ENCODE data around the gene ZCRB1.
"Not testable (repeated sequence)": the region's sequence is repeated elsewhere in the genome, so short reads cannot be mapped to it uniquely, and the experiment has no call there.

Gene ZCRB1

GRCh38 chr12:42346403-42347002 lies 20.6 kb upstream of the ZCRB1 start:
- Histone ChIP-seq H2AFZ (ENCODE audit: low read depth, low read length) (no peak overlapping the region), H3K36me3 (ENCODE audit: insufficient read depth, low read length) (peaks cover 21% of the 10 kb centered on the region), H3K4me1 (ENCODE audit: insufficient read depth, low read length) (no peaks in the 10 kb centered on the region), H3K9me3 (ENCODE audit: low read length) (no peaks in the 10 kb centered on the region), H3K4me3 (ENCODE audit: low read length) (no peak overlapping the region), H3K27me3 (ENCODE audit: insufficient read depth, low read length) (no peaks in the 10 kb centered on the region)

GRCh38 chr12:42343721-42344120 lies 17.8 kb upstream of the ZCRB1 start:
- no peaks in the 10 kb centered on the region for H3K4me1 ChIP-seq (ENCODE audit: insufficient read depth, low read length)
- H3K27me3 ChIP-seq (ENCODE audit: insufficient read depth, low read length) = no peaks in the 10 kb centered on the region
- peaks cover 31% of the 10 kb centered on the region for H3K36me3 ChIP-seq (ENCODE audit: insufficient read depth, low read length)
- H3K4me3 ChIP-seq (ENCODE audit: low read length) = no peak overlapping the region
- H3K9me3 ChIP-seq (ENCODE audit: low read length) = no peaks in the 10 kb centered on the region
- no peak overlapping the region for H2AFZ ChIP-seq (ENCODE audit: low read depth, low read length)

GRCh38 chr12:42342028-42342427 lies 16.1 kb upstream of the ZCRB1 start:
- no peaks in the 10 kb centered on the region for H3K9me3 ChIP-seq (ENCODE audit: low read length)
- peaks cover 37% of the 10 kb centered on the region for H3K36me3 ChIP-seq (ENCODE audit: insufficient read depth, low read length)
- H3K4me3 ChIP-seq (ENCODE audit: low read length) = no peak overlapping the region
- H2AFZ ChIP-seq (ENCODE audit: low read depth, low read length) = no peak overlapping the region
- H3K4me1 ChIP-seq (ENCODE audit: insufficient read depth, low read length) = no peaks in the 10 kb centered on the region
- no peaks in the 10 kb centered on the region for H3K27me3 ChIP-seq (ENCODE audit: insufficient read depth, low read length)

GRCh38 chr12:42338280-42338679 lies 12.4 kb upstream of the ZCRB1 start:
- H3K9me3 ChIP-seq (ENCODE audit: low read length) = no peaks in the 10 kb centered on the region
- peaks cover 32% of the 10 kb centered on the region for H3K36me3 ChIP-seq (ENCODE audit: insufficient read depth, low read length)
- H3K27me3 ChIP-seq (ENCODE audit: insufficient read depth, low read length) = no peaks in the 10 kb centered on the region
- H2AFZ ChIP-seq (ENCODE audit: low read depth, low read length) = no peak overlapping the region
- no peak overlapping the region for H3K4me3 ChIP-seq (ENCODE audit: low read length)
- no peaks in the 10 kb centered on the region for H3K4me1 ChIP-seq (ENCODE audit: insufficient read depth, low read length)

GRCh38 chr12:42336286-42336685 lies 10.4 kb upstream of the ZCRB1 start:
- H3K4me3 ChIP-seq (ENCODE audit: low read length) = no peak overlapping the region
- no peak overlapping the region for H2AFZ ChIP-seq (ENCODE audit: low read depth, low read length)

GRCh38 chr12:42332301-42333285 lies 6.7 kb upstream of the ZCRB1 start:
- H3K27me3 ChIP-seq (ENCODE audit: insufficient read depth, low read length) = no peaks in the 10 kb centered on the region
- peaks cover 10% of the 10 kb centered on the region for H3K36me3 ChIP-seq (ENCODE audit: insufficient read depth, low read length)
- H3K9me3 ChIP-seq (ENCODE audit: low read length) = no peaks in the 10 kb centered on the region
- no peak overlapping the region for H2AFZ ChIP-seq (ENCODE audit: low read depth, low read length)
- no peak overlapping the region for H3K4me3 ChIP-seq (ENCODE audit: low read length)
- H3K4me1 ChIP-seq (ENCODE audit: insufficient read depth, low read length) = peaks cover 5% of the 10 kb centered on the region

More at GRCh38 chr12:42336286-42336685, 10.4 kb upstream of the ZCRB1 start:
- Histone ChIP-seq H3K27me3 (ENCODE audit: insufficient read depth, low read length) (no peaks in the 10 kb centered on the region), H3K9me3 (ENCODE audit: low read length) (no peaks in the 10 kb centered on the region), H3K4me1 (ENCODE audit: insufficient read depth, low read length) (no peaks in the 10 kb centered on the region), H3K36me3 (ENCODE audit: insufficient read depth, low read length) (peaks cover 27% of the 10 kb centered on the region)

- not testable (repeated sequence) for H3K36me3 ChIP-seq (ENCODE audit: insufficient read depth, low read length); H3K27me3 ChIP-seq (ENCODE audit: insufficient read depth, low read length); H2AFZ ChIP-seq (ENCODE audit: low read depth, low read length); H3K4me3 ChIP-seq (ENCODE audit: low read length); H3K9me3 ChIP-seq (ENCODE audit: low read length)
- peaks cover 14% of the 10 kb centered on the region for H3K4me1 ChIP-seq (ENCODE audit: insufficient read depth, low read length)
These were observed 4.2 kb upstream of the ZCRB1 start for GRCh38 chr12:42330097-42330496.

- H3K36me3 ChIP-seq (ENCODE audit: insufficient read depth, low read length) = peaks cover 7% of the 10 kb centered on the region
- H2AFZ ChIP-seq (ENCODE audit: low read depth, low read length) = no peak overlapping the region
- H3K9me3 ChIP-seq (ENCODE audit: low read length) = no peaks in the 10 kb centered on the region
- no peaks in the 10 kb centered on the region for H3K27me3 ChIP-seq (ENCODE audit: insufficient read depth, low read length)
- peak overlapping the region; percentile 95 for H3K4me3 ChIP-seq (ENCODE audit: low read length)
- peaks cover 22% of the 10 kb centered on the region for H3K4me1 ChIP-seq (ENCODE audit: insufficient read depth, low read length)
These were observed 1.3 kb upstream of the ZCRB1 start for GRCh38 chr12:42327227-42327590.

- H3K27me3 ChIP-seq (ENCODE audit: insufficient read depth, low read length) = no peaks in the 10 kb centered on the region
- peak overlapping the region; percentile 95 for H3K4me3 ChIP-seq (ENCODE audit: low read length)
- peaks cover 22% of the 10 kb centered on the region for H3K4me1 ChIP-seq (ENCODE audit: insufficient read depth, low read length)
These were observed 790 bp upstream of the ZCRB1 start for GRCh38 chr12:42326541-42327226.

GRCh38 chr12:42325326-42325652 lies 605 bp downstream of the ZCRB1 start:
- peaks cover 19% of the 10 kb centered on the region for H3K36me3 ChIP-seq (ENCODE audit: insufficient read depth, low read length)
- peak overlapping the region; percentile 86 for H2AFZ ChIP-seq (ENCODE audit: low read depth, low read length)

More at GRCh38 chr12:42326541-42327226, 790 bp upstream of the ZCRB1 start:
- H3K36me3 ChIP-seq (ENCODE audit: insufficient read depth, low read length) = peaks cover 11% of the 10 kb centered on the region
- peak overlapping the region; percentile 86 for H2AFZ ChIP-seq (ENCODE audit: low read depth, low read length)
- H3K9me3 ChIP-seq (ENCODE audit: low read length) = no peaks in the 10 kb centered on the region

GRCh38 chr12:42323856-42324255 lies 2.0 kb downstream of the ZCRB1 start:
- Histone ChIP-seq H2AFZ (ENCODE audit: low read depth, low read length) (no peak overlapping the region), H3K36me3 (ENCODE audit: insufficient read depth, low read length) (peaks cover 19% of the 10 kb centered on the region), H3K4me3 (ENCODE audit: low read length) (no peak overlapping the region), H3K4me1 (ENCODE audit: insufficient read depth, low read length) (peaks cover 22% of the 10 kb centered on the region), H3K27me3 (ENCODE audit: insufficient read depth, low read length) (no peaks in the 10 kb centered on the region), H3K9me3 (ENCODE audit: low read length) (no peaks in the 10 kb centered on the region)

More at GRCh38 chr12:42325326-42325652, 605 bp downstream of the ZCRB1 start:
- Histone ChIP-seq H3K4me3 (ENCODE audit: low read length) (peak overlapping the region; percentile 95), H3K4me1 (ENCODE audit: insufficient read depth, low read length) (peaks cover 22% of the 10 kb centered on the region), H3K27me3 (ENCODE audit: insufficient read depth, low read length) (no peaks in the 10 kb centered on the region), H3K9me3 (ENCODE audit: low read length) (no peaks in the 10 kb centered on the region)

- Histone ChIP-seq H3K9me3 (ENCODE audit: low read length) (no peaks in the 10 kb centered on the region), H3K4me3 (ENCODE audit: low read length) (no peak overlapping the region), H3K4me1 (ENCODE audit: insufficient read depth, low read length) (peaks cover 17% of the 10 kb centered on the region), H3K36me3 (ENCODE audit: insufficient read depth, low read length) (peaks cover 24% of the 10 kb centered on the region), H2AFZ (ENCODE audit: low read depth, low read length) (no peak overlapping the region), H3K27me3 (ENCODE audit: insufficient read depth, low read length) (no peaks in the 10 kb centered on the region)
These were observed 3.3 kb downstream of the ZCRB1 start for GRCh38 chr12:42322567-42322966.

- no peak overlapping the region for H2AFZ ChIP-seq (ENCODE audit: low read depth, low read length)
- no peaks in the 10 kb centered on the region for H3K27me3 ChIP-seq (ENCODE audit: insufficient read depth, low read length)
- H3K36me3 ChIP-seq (ENCODE audit: insufficient read depth, low read length) = peaks cover 36% of the 10 kb centered on the region
- H3K4me3 ChIP-seq (ENCODE audit: low read length) = no peak overlapping the region
- peaks cover 9% of the 10 kb centered on the region for H3K4me1 ChIP-seq (ENCODE audit: insufficient read depth, low read length)
- no peaks in the 10 kb centered on the region for H3K9me3 ChIP-seq (ENCODE audit: low read length)
These were observed 5.1 kb downstream of the ZCRB1 start for GRCh38 chr12:42320796-42321195.

Measured in neuron (in vitro differentiated cells).